Retinal pigment epithelial cell (primary cell): ENCODE measurements around the gene PAGE1.

Experiments used
- DNase-seq: peaks from one replicate; pipeline ENCODE4 v3.0.0-alpha.2; 2010; ENCODE audit warnings: low read depth
- H3K4me3 ChIP-seq: 2 replicates; pipeline ENCODE4 v1.5.1; 2011; ENCODE audit warnings: mild to moderate bottlenecking, low read length, control low read depth, moderate library complexity
- TF ChIP-seq, protein P1 (sequence below): conservative IDR thresholded peaks from 2 replicates; pipeline ENCODE4 v1.5.1; 2011; ENCODE audit warnings: low read depth, low read length, control low read depth, inconsistent platforms

PAGE1 gene

GRCh38 chrX:49712577-49712976 lies 16.8 kb upstream of the PAGE1 start:
- no peak for DNase-seq
- TF ChIP-seq, protein P1, sequence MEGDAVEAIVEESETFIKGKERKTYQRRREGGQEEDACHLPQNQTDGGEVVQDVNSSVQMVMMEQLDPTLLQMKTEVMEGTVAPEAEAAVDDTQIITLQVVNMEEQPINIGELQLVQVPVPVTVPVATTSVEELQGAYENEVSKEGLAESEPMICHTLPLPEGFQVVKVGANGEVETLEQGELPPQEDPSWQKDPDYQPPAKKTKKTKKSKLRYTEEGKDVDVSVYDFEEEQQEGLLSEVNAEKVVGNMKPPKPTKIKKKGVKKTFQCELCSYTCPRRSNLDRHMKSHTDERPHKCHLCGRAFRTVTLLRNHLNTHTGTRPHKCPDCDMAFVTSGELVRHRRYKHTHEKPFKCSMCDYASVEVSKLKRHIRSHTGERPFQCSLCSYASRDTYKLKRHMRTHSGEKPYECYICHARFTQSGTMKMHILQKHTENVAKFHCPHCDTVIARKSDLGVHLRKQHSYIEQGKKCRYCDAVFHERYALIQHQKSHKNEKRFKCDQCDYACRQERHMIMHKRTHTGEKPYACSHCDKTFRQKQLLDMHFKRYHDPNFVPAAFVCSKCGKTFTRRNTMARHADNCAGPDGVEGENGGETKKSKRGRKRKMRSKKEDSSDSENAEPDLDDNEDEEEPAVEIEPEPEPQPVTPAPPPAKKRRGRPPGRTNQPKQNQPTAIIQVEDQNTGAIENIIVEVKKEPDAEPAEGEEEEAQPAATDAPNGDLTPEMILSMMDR, result no peak
- H3K4me3 ChIP-seq, result no peak overlapping the region

- H3K4me3 ChIP-seq, result no peak overlapping the region
- no peak for DNase-seq
- TF ChIP-seq, protein P1, result no peak
These were observed 15.0 kb upstream of the PAGE1 start for GRCh38 chrX:49710744-49711319.

DNA sequence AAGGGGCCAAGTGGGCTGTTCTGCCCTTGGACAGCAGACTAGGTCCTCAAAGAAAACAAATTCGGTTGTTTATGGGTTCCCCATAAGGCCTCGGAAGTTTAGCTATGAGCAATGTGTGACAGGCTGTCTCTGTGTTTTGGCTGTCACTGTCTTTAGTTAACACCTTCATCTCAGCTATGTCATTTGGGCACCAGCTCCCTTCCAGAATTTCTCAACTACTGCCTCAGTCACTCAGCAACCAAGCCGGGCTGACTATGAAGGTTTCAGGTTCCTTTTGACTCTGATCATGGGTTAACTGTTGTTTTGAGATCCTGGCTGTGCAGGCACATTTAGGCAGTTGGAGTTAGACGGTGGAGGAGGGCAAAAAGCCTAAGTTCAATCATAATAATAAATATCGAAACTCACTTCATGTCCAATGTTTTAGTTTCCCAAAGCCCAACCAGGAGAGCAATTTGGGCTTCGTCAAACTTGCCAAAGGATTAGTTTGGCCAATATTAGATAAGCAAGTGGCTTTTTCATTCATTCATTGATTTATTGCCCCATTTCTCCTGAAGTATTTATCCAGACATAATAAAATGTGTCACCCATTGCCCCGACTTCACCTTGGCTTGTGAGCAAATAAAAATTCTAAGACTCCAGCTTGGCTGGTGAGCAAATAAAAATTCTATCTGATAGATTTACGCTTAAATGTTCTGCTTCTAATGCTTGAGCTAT lies 9.1 kb upstream of the PAGE1 start:
- no peak for DNase-seq
- TF ChIP-seq, protein P1, result no peak
- H3K4me3 ChIP-seq, result no peak overlapping the region

- no peak overlapping the region for H3K4me3 ChIP-seq
- DNase-seq, result no peak
- TF ChIP-seq, protein P1, result no peak
These were observed 6.1 kb upstream of the PAGE1 start for GRCh38 chrX:49701933-49702332.

DNA sequence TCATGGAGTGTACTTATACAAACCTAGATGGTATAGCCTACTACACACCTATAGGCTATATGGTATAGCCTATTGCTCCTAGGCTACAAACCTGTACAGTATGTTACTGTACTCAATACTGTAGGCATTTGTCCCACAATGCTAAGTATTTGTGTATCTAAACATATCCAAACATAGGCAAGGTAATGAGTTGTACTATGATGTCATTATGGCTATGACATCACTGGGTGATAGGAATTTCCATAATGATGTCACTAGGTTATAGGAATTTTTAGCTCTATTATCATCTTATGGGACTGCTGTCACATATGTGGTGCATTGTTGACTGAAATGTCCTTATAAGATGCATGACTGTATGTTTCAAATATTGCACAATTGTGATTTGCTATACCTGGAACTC lies 5.5 kb upstream of the PAGE1 start:
- no peak for DNase-seq
- TF ChIP-seq, protein P1, result no peak
- H3K4me3 ChIP-seq, result no peak overlapping the region

DNA sequence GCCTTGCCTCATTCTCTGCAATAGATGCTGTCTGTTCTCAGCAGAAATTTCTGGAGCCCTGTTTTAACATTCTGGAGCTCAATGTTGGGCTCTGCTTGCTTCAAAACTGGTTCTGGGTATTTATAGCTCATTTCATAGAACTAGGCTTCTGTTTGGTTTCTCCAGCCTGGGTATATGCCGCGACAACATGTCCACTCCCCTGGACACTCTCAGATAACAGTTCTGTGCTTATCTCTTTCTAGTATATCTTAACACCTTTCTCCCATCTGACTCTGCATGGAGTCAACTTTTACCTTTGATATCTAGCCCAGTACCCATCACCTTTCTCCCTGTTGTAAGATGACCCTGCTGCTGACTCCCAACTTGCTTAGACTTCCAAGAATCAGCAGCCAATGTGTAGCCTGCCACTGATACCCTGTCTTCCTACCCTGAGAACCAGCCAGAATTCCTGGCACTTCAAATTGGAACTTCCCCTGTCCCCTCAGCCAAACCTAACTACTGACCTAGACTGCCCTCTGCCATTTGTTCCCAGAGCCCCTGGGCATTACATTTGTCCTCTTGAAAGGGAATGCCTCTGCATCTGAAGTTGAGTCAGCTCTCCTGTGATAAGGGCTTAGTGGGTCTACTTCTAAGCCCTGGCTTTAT lies 20.6 kb downstream of the PAGE1 start:
- no peak overlapping the region for H3K4me3 ChIP-seq
- TF ChIP-seq, protein P1, result no peak
- no peak for DNase-seq
